ENCODE measurements around the gene RAB40B.

RAB40B gene

DNA sequence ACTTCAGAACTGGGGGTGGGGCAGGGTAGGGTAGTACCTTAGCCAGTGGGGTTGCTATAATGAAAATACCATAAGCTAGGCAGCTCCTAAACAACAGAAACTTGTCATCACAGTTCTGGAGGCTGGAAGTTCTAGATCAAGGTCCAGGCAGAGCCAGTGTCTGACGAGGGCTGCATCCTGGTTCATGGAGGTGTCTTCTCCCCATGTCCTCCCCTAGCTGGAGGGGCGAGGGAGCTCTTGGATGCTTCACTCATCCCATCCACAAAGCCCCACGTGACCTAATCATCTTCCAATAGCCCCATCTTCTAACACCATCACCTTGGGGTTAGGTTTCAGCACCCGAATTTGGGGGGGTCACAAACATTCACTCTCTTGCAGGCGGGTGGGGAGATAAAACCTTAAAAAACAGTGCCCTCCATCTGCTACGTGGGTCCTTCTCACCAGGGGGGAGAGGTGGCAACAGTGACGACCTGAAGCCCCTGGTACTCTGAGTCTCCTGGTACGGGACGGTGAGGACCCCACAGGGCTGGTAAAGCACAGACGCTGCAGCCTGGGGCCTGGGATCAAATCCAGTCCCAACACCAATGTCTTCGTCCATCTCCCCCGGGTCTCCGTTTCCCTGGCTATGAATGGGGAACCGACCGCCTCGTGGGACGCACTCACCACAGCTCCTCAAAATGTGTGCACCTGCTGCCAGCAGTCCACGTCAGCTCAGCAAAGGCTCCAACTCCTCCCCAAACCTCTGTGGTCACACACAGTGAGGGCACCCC lies 22.8 kb downstream of the RAB40B start:
- TF ChIP-seq GATA1 (IDR thresholded peaks at IDR 0.05; ENCODE audit: low read depth, low read length) (no peak), POLR2A (IDR thresholded peaks at IDR 0.05; ENCODE audit: low read length) (no peak)

DNA sequence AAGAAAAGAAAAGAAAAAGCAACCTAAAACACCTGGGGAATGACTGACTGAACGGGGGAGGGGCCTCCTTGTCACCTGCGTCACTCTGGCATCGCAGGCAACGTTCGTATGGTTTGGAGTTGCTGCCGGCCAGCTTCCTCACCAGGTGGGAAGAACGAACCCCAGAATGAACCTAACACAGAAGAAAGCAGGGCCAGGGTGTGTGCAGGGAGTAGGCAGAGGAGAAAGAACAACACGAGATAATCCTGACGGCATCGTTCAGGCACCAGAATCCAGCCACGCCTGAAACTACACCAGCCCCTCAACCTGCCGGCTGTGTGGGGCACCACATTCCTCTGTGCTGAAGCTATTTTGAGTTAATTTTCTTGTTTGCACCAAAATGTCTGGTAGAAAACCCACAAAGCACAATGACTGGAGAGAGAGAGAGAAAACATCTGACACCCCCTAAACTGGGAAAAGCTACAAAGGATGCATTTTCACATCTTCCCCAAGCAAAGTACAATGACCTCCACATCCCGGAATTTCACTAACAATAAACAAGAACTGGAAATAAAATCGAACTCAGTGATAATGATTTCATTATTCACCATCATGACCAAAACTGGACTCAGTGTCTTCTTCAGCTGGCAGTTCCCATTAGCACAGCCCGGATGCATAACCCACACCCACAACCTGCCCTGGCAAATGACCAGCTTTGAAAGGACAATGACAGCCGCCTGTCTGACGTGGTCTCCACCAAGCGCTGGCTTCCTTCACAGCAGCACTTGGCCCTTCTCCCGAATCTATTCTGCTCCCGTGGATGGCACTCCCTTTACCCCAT lies 23.6 kb downstream of the RAB40B start:
- TF ChIP-seq GATA1 (IDR thresholded peaks at IDR 0.05; ENCODE audit: low read depth, low read length) (no peak), POLR2A (IDR thresholded peaks at IDR 0.05; ENCODE audit: low read length) (no peak)
- no peak for DNase-seq

More for the DNA sequence above, 22.8 kb downstream of the RAB40B start:
- no peak for DNase-seq

DNA sequence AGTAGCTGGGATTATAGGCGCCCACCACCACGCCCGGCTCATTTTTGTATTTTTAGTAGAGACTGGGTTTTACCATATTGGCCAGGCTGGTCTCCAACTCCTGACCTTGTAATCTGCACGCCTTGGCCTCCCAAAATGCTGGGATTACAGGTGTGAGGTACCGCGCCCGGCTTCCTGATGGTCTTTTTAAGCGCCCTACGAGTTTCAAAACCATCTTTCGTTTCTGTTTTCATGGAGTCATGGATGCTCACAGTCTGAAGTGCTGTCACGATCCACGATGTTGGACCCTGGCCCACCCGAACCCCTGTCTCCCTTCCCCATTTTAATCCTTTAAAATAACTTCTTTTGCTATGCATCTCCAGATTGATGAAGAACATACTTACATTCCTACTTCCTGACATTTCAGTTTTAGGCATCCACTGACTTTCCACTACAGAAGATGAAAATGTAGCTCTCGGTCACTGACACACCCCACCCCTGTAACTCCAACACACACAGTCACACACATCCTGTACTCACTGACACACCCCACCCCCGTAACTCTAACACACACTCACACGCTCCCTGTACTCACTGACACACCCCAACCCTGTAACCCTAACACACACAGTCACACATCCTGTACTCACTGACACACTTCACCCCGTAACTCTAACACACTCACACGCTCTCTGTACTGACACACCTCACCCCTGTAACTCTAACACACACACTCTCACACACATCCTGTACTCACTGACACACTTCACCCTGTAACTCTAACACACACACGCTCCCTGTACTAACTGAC lies 27.6 kb downstream of the RAB40B start:
- TF ChIP-seq GATA1 (IDR thresholded peaks at IDR 0.05; ENCODE audit: low read depth, low read length): no peak
- TF ChIP-seq POLR2A (IDR thresholded peaks at IDR 0.05; ENCODE audit: low read length): no peak
- no peak for DNase-seq

GRCh38 chr17:82668631-82669099 lies 29.8 kb downstream of the RAB40B start:
- no peak for TF ChIP-seq GATA1 (IDR thresholded peaks at IDR 0.05; ENCODE audit: low read depth, low read length)
- no peak for TF ChIP-seq POLR2A (IDR thresholded peaks at IDR 0.05; ENCODE audit: low read length)
- peak; percentile 76 to 79 for DNase-seq

DNA sequence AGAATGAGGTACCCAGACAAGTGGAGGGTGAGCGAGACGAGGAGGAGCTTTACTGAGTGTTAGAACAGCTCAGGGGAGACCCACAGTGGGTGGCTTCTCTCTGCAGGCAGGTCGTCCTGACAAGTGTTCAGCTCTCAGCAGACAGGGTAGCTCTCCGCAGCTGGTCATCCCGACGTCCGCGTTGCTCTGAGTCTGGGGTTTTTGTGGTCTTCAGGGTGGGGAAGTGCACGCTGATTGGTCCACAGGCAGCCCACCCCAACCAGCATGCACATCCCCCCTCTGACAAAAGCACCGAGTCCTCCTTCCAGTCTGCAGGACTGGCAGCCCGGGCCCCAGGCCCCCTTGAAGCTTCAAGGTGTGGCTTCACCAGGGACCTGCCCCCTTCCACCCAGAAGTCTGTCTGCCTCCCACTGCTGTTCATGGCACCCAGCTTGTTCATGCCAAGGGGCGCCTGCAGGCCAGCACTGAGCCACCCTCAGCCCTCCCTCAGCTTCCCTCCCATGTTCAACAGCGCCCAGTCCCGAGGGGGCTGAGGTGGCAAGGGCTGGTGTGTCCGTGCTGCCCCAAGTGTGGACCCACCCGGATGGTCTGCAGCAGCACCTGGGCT lies 30.4 kb downstream of the RAB40B start:
- TF ChIP-seq POLR2A (IDR thresholded peaks at IDR 0.05; ENCODE audit: low read length) (no peak), GATA1 (IDR thresholded peaks at IDR 0.05; ENCODE audit: low read depth, low read length) (no peak)
- DNase-seq: no peak

- no peak for DNase-seq
- no peak for TF ChIP-seq POLR2A (IDR thresholded peaks at IDR 0.05; ENCODE audit: low read length)
- TF ChIP-seq GATA1 (IDR thresholded peaks at IDR 0.05; ENCODE audit: low read depth, low read length): no peak
Observed at GRCh38 chr17:82667668-82668000, 30.9 kb downstream of the RAB40B start.

DNA sequence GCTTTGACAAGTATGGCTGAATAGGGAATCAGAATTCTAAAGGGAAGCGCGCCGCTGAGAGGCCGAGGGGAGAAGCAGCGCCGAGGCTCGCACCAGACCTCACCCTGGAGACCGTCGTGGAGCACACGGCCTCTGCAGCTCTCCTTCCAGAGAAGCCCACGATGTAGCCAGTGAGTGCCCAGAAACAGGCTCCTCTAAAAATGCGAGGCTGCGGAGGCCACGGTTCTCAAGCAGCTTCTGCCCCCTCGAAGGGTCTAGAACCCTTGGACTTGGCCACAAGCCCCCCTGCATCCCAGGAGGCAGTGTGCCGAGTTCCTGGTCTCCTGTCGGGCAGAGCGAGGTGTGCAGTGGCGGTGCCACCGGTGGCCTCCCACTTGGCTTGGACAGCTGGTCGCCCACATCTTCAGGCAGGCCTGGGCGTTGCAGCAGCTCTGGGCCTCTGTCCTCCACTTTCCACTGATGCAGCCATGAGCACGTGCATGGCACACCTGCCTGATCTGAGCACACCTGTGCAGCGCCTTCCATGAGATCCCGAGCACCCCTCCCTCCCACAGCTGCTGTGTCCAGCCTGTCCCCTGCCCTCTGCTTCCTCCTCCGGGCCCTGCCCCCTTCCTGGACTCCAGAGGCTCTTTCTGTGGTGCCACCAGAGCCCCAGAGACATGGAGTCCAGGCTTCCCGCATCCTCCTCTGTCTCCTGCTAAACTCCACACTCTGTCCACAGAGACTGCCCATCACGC lies 31.4 kb downstream of the RAB40B start:
- no peak for DNase-seq
- no peak for TF ChIP-seq POLR2A (IDR thresholded peaks at IDR 0.05; ENCODE audit: low read length)
- no peak for TF ChIP-seq GATA1 (IDR thresholded peaks at IDR 0.05; ENCODE audit: low read depth, low read length)

DNA sequence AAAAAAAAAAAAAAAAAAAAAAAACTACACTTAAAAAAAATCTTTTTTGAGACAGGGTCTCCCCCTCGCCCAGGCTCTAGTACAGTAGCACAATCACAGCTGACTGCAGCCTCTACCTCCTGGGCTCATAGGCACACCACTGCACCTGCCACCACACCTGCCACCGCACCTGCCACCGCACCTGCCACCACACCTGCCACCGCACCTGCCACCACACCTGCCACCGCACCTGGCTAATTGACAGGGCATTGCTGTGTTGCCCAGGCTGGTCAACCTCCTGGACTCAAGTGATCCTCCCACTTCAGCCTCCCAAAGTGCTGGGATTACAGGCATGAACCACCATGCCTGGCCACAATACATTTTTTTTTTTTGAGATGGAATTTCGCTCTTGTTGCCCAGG lies 32.6 kb downstream of the RAB40B start:
- DNase-seq: no peak

DNA sequence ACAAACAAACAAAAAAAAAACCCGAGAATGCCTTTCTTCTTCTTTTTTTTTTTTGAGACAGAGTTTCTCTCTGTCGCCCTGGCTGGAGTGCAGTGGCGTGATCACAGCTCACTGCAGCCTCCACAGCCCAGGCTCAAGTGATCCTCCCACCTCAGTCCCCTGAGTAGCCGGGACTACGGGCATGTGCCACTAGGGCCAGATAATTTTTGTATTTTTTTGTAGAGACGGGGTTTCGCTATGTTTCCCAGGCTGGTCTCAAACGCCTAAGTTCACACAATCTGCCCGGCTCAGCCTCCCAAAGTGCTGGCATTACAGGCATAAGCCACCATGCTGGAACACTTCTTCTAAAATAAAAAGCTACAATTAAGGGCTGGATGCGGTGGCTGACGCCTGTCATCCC lies 33.3 kb downstream of the RAB40B start:
- DNase-seq: no peak
- TF ChIP-seq POLR2A (IDR thresholded peaks at IDR 0.05; ENCODE audit: low read length) (no peak), GATA1 (IDR thresholded peaks at IDR 0.05; ENCODE audit: low read depth, low read length) (no peak)

More for the DNA sequence above, 32.6 kb downstream of the RAB40B start:
- TF ChIP-seq POLR2A (IDR thresholded peaks at IDR 0.05; ENCODE audit: low read length) (no peak), GATA1 (IDR thresholded peaks at IDR 0.05; ENCODE audit: low read depth, low read length) (no peak)

DNA sequence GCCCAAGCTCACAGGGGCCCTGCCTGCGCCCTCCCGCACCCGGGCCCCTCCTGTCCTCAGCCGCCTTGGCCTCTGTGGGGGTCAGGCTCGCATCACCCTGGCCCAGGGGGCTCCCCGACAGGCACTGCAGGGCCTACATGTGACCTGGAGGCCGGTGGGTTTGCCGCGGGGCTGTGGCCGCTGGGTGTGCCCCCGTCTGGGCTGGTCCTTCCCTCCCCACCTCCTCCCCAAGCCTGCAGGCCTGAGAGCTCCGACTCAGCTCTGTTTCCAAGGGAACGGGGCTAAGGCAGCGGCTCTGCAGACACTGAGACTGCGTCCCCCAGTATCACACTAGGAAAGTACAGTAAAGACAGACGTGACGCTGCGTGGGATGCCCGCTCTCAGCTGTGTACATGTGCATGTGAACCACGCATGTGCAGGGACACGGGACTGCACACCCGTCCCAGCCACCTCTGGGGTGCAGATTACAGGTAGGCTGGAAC lies 33.8 kb downstream of the RAB40B start:
- DNase-seq: no peak
- TF ChIP-seq POLR2A (IDR thresholded peaks at IDR 0.05; ENCODE audit: low read length): no peak
- TF ChIP-seq GATA1 (IDR thresholded peaks at IDR 0.05; ENCODE audit: low read depth, low read length): no peak

- TF ChIP-seq GATA1 (IDR thresholded peaks at IDR 0.05; ENCODE audit: low read depth, low read length) (no peak), POLR2A (IDR thresholded peaks at IDR 0.05; ENCODE audit: low read length) (no peak)
Observed at GRCh38 chr17:82664276-82664575, 34.3 kb downstream of the RAB40B start.

DNA sequence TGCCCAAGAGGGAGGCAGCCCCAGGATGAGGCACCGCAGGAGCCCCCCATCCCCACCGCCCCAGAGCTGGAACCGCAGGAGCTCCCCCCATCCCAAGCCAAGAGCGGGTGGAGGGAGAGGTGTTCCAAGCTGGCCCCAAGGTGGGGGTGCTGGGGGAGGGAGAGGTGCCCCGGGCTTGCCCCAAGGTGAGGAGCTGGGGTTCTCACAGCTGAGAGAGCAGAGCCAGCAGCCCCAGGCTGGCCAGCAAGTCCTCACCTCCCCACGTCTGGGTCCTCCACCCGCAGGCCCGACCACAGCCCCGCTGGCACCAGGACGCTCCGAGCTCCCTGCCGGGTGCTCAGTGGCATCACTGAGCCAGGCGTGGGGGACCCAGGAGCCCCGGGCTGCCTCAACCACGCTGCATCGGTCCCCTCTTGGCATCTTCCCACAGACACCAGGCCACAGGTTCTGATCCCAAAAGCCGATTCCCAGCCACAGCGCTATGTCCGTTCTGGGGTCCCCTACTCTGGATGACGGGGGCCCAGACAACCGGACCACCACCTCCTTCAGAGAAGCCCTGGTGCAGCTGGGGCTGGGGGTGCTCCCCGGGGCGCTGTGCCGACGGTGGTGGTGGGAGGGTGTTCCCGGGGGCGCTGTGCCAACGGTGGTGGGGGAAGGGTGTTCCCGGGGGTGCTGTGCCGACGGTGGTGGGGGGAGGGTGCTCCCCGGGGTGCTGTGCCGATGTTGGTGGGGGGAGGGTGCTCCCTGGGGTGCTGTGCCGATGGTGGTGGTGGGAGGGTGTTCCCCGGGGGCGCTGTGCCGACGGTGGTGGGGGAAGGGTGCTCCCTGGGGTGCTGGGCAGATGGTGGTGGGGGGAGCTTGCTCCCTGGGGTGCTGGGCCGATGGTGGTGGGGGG lies 34.9 kb downstream of the RAB40B start:
- no peak for DNase-seq
- no peak for TF ChIP-seq POLR2A (IDR thresholded peaks at IDR 0.05; ENCODE audit: low read length)
- TF ChIP-seq GATA1 (IDR thresholded peaks at IDR 0.05; ENCODE audit: low read depth, low read length): no peak

More at GRCh38 chr17:82664276-82664575, 34.3 kb downstream of the RAB40B start:
- DNase-seq: no peak

Measured in erythroblast (primary cell).